Spinal cord (tissue), 10 donors: Measurements from ENCODE around the gene PDZD2. TPM values are rescaled to one million over a fixed set of nuclear protein-coding genes. Genes with fewer than 3 reads are reported as not detected.

Experiments
- DNase-seq, 6 donors: peaks; one replicate each; pipeline versions ENCODE4 v3.0.0 to v3.0.0-alpha.2; 2013 to 2015; ENCODE audit warnings: low spot score in 6 of 6, low read depth in 4 of 6
- H3K27ac ChIP-seq: one replicate; pipeline ENCODE4 v1.5.1; 2013; ENCODE audit warnings: low read depth, low read length, control low read depth
- H3K27me3 ChIP-seq: one replicate; pipeline ENCODE4 v1.6.1; 2013; ENCODE audit warnings: low read length; ENCODE audit not compliant: control insufficient read depth, insufficient read depth
- H3K36me3 ChIP-seq: one replicate; pipeline ENCODE4 v1.6.1; 2013; ENCODE audit warnings: low read length; ENCODE audit not compliant: control insufficient read depth, insufficient read depth
- H3K4me1 ChIP-seq: one replicate; pipeline ENCODE4 v1.6.1; 2013; ENCODE audit warnings: low read length; ENCODE audit not compliant: control insufficient read depth, insufficient read depth
- H3K4me3 ChIP-seq: one replicate; pipeline ENCODE4 v1.5.1; 2013; ENCODE audit warnings: low read depth, low read length, control low read depth
- H3K9me3 ChIP-seq: one replicate; pipeline ENCODE4 v1.6.1; 2013; ENCODE audit warnings: low read length; ENCODE audit not compliant: control insufficient read depth, insufficient read depth
- WGBS: methylation state at CpG from one replicate; pipeline ENCODE4 v1.1.5; 2013; ENCODE audit warnings: missing lambda C conversion rate; ENCODE audit not compliant: insufficient coverage; 5-methylcytosine and 5-hydroxymethylcytosine counted together
- polyA plus RNA-seq, 2 donors: library from polyadenylated mRNA; unstranded; fragments of 120-200 nt; gene quantifications; one replicate each; pipeline ENCODE4 v1.2.1, GENCODE V29; 2013; ENCODE audit not compliant: insufficient read length in 2 of 2
- total RNA-seq, 2 donors: library from RNA; depleted of rRNA in 1 of 2; stranded (reverse); fragments of 120-200 nt in 1 of 2; fragments of >200 nt in 1 of 2; gene quantifications; one replicate each; pipeline versions ENCODE4 v1.2.3 to v1.2.4, GENCODE V29; 2013 to 2014
- donor health status: healthy.

PDZD2 gene
- total and polyA plus RNA-seq, 4 donors: 22.1 to 40.2 (median 34.9) TPM

DNA sequence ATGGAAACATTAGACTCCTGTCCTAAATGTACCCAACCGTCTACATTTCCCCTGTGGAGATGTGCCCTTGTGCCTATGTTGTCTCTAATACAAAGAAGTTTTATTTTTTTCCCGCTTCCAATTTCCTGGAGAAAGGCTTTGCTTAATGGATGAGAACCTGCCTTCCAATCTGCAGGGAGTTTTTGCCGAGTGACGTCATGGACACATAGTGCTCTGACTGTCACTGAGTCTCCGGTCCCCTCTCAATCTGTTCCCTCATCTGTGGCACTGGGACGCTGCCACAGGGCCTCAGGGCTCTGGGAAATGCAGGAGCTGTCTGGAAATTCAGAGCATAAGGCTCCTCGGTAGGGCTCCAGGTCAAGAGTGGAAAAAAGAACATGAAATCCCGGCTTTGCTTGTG lies 144.8 kb downstream of the PDZD2 start:
- Histone ChIP-seq H3K27me3 (no peaks in the 10 kb centered on the region), H3K27ac (no peak overlapping the region), H3K4me3 (no peak overlapping the region), H3K36me3 (no peaks in the 10 kb centered on the region), H3K4me1 (peaks cover 5% of the 10 kb centered on the region), H3K9me3 (peaks cover under 1% of the 10 kb centered on the region)
- WGBS: 69% methylated on average over 4 of the region's 8 CpGs
- peak in 2 of 6 donors; percentile 82 to 87 for DNase-seq

- Histone ChIP-seq H3K27ac (no peak overlapping the region), H3K27me3 (no peaks in the 10 kb centered on the region), H3K36me3 (no peaks in the 10 kb centered on the region), H3K4me1 (peaks cover 5% of the 10 kb centered on the region), H3K4me3 (no peak overlapping the region), H3K9me3 (peaks cover 5% of the 10 kb centered on the region)
- peak in 1 of 6 donors; percentile 62 for DNase-seq
- WGBS: 70% methylated on average over 1 of the region's 3 CpGs
These were observed 147.2 kb downstream of the PDZD2 start for GRCh38 chr5:31786090-31786631.

GRCh38 chr5:31794009-31794408 lies 155.1 kb downstream of the PDZD2 start:
- no peaks in the 10 kb centered on the region for H3K4me1 ChIP-seq
- DNase-seq: no peak
- WGBS: no CpG with 5 or more reads among the region's 2 CpGs
- H3K9me3 ChIP-seq: peaks cover 2% of the 10 kb centered on the region
- H3K27me3 ChIP-seq: no peaks in the 10 kb centered on the region
- no peak overlapping the region for H3K4me3 ChIP-seq
- H3K27ac ChIP-seq: no peak overlapping the region
- H3K36me3 ChIP-seq: no peaks in the 10 kb centered on the region

DNA sequence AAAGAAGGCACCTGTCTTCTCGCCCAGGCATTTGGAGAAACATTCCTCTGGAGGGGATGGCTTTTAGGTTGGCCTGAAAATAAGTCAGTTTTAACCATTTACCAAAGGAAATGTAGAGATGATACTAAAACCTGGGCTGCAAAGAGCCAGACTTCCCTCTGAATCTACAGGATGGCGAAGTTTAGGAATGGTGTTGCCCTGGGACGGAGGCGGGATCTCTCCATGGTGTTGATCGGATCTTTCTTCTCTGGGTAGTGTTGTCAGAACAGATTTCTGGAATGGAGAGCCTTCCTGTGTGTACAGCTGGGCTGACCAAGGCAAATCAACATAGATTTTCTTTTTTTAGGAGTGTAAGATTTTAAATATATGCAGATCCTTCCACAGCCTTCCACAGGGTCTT lies 159.2 kb downstream of the PDZD2 start:
- no peak overlapping the region for H3K4me3 ChIP-seq
- 81% methylated on average over 4 of the region's 5 CpGs for WGBS
- H3K36me3 ChIP-seq: peaks cover 3% of the 10 kb centered on the region
- DNase-seq: no peak
- H3K9me3 ChIP-seq: no peaks in the 10 kb centered on the region
- no peak overlapping the region for H3K27ac ChIP-seq
- no peaks in the 10 kb centered on the region for H3K4me1 ChIP-seq
- H3K27me3 ChIP-seq: no peaks in the 10 kb centered on the region

- Histone ChIP-seq H3K36me3 (peaks cover 3% of the 10 kb centered on the region), H3K9me3 (no peaks in the 10 kb centered on the region), H3K4me1 (no peaks in the 10 kb centered on the region), H3K27ac (no peak overlapping the region), H3K4me3 (no peak overlapping the region), H3K27me3 (no peaks in the 10 kb centered on the region)
- 100% methylated on average over 1 of the region's 1 CpG for WGBS
- no peak for DNase-seq
These were observed 161.4 kb downstream of the PDZD2 start for GRCh38 chr5:31800351-31800750.

DNA sequence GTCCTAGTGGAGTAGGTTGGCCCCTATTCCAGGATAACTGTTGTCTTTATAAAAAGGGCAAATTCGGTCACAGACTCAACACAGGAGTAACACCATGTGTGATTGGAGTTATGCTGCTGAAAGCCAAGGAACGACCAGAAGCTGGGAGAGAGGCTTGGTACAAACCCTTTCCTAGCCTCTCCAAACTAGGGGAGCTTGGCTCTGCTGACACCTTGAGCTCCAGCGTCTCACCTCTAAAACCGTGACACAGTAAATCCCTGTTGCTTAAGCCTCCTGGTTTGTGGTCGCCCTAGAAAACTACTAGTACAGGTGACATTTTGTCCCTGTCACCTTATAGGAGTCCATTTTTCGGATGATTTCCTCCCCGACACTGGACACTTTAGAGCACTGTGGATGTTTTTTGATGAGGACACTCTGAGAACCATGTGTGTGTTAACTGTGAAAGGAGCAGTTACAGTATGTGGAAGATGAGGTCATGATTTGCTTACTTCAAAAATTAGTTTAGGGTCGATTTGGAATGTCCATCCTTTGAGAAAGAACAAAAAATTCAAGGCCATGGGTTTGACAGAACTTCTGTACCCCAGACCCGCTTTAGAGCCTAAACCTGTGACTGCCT lies 167.0 kb downstream of the PDZD2 start:
- no peak for DNase-seq
- no peaks in the 10 kb centered on the region for H3K36me3 ChIP-seq
- no peak overlapping the region for H3K27ac ChIP-seq
- peaks cover 20% of the 10 kb centered on the region for H3K4me1 ChIP-seq
- no peaks in the 10 kb centered on the region for H3K27me3 ChIP-seq
- 96% methylated on average over 6 of the region's 9 CpGs for WGBS
- no peaks in the 10 kb centered on the region for H3K9me3 ChIP-seq
- no peak overlapping the region for H3K4me3 ChIP-seq

GRCh38 chr5:31806561-31806960 lies 167.6 kb downstream of the PDZD2 start:
- WGBS: 88% methylated on average over 2 of the region's 6 CpGs
- peaks cover 21% of the 10 kb centered on the region for H3K4me1 ChIP-seq
- H3K27ac ChIP-seq: no peak overlapping the region
- no peak for DNase-seq
- no peaks in the 10 kb centered on the region for H3K9me3 ChIP-seq
- no peaks in the 10 kb centered on the region for H3K36me3 ChIP-seq
- H3K4me3 ChIP-seq: no peak overlapping the region
- no peaks in the 10 kb centered on the region for H3K27me3 ChIP-seq

GRCh38 chr5:31807789-31808540 lies 169.0 kb downstream of the PDZD2 start:
- Histone ChIP-seq H3K27me3 (no peaks in the 10 kb centered on the region), H3K27ac (no peak overlapping the region), H3K9me3 (no peaks in the 10 kb centered on the region), H3K36me3 (no peaks in the 10 kb centered on the region), H3K4me3 (no peak overlapping the region), H3K4me1 (peaks cover 21% of the 10 kb centered on the region)
- peak in 1 of 6 donors; percentile 70 for DNase-seq
- WGBS: 62% methylated on average over 8 of the region's 11 CpGs

DNA sequence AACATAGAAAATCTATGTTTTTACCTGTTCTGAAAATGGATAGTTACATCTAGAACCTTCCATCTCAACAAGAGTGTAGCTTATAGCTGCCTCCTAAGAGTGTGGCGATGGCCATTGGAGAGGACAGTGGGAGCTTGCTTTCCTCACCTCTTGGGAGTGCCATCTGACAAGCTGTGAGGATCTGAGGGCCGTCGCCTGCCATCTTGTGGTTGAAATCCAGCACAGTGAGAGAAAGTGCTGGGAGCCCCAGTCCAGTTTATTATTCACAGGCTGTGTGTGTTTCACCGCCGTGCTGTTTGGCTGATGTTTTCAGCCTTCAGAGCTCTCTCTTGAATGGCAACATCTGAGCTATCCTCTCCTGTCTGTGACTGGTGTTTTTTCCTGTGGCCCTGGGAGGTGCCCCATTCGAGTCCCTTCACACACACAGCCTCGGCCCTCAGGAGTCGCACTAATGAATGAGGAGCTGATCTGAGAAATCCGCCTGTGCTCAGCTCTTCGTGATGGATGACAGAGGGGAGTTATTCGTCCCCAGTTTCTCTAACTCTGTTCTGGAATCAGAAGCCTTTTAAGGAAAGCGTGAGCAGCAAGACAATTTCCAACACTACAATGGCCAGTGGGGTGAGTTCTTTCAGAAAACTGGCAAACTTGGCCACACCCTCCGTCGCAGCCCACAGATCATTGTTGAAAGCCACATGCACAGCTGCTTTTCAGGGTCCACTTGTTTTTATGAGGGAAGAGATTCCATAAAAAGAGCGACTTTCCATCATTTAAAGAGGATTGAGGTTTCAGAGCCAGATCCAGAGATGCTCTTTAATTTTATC lies 170.3 kb downstream of the PDZD2 start:
- Histone ChIP-seq H3K9me3 (no peaks in the 10 kb centered on the region), H3K27me3 (no peaks in the 10 kb centered on the region), H3K36me3 (no peaks in the 10 kb centered on the region), H3K27ac (no peak overlapping the region), H3K4me3 (peak overlapping the region; percentile 13), H3K4me1 (peaks cover 21% of the 10 kb centered on the region)
- peak; percentile 52 to 95 (median 77) for DNase-seq
- 2% methylated on average over 5 of the region's 15 CpGs for WGBS
